ENCODE results near the gene TMEM59.

TMEM59 gene

DNA sequence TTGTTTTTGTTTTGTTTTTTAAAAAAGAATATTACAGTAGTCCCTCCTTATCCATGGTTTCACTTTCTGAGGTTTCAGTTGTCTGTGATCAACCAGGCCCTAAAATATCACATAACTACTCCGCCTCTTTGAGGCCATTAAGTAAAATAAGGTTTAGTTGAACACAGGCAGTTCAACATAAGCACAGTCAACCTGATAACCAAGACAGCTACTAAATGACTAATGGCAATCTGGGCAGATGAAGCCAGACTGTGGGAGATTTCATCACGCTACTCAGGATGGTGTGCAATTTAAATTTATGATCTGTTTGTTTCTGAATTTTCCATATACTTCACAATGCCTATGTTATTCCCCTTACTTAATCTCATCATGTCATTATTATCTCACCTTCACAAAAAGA, 65.1 kb downstream of the TMEM59 start:
- H3K4me1 ChIP-seq (ENCODE audit: control insufficient read depth, low read length): no peaks in the 10 kb centered on the region
- no peaks in the 10 kb centered on the region for H3F3A ChIP-seq (ENCODE audit: control insufficient read depth, insufficient read depth)
- H3K4me2 ChIP-seq (ENCODE audit: low read length): no peak overlapping the region
- no peaks in the 10 kb centered on the region for H4K20me1 ChIP-seq (ENCODE audit: control insufficient read depth, insufficient read depth, low read depth, low read length)
- H3K79me2 ChIP-seq (ENCODE audit: control insufficient read depth, low read length): no peaks in the 10 kb centered on the region
- no peak overlapping the region for H3K27ac ChIP-seq (ENCODE audit: low read depth, low read length)
- peaks cover 11% of the 10 kb centered on the region for H3K9me3 ChIP-seq (ENCODE audit: control insufficient read depth, insufficient read depth, low read length)
- no peaks in the 10 kb centered on the region for H3K27me3 ChIP-seq (ENCODE audit: control insufficient read depth, low read length)
- H3K36me3 ChIP-seq (ENCODE audit: control insufficient read depth, low read length): no peaks in the 10 kb centered on the region
- H3K9me2 ChIP-seq (replicated peaks; ENCODE audit: control insufficient read depth, low read length): no peaks in the 10 kb centered on the region
- H3K4me3 ChIP-seq (ENCODE audit: low read length): no peak overlapping the region
- TF ChIP-seq EZH2phosphoT487 (IDR thresholded peaks at IDR 0.05; ENCODE audit: borderline replicate concordance, low read length): no peak
- no peak for TF ChIP-seq CTCF (IDR thresholded peaks at IDR 0.05; ENCODE audit: low read depth, low read length, poor library complexity, severe bottlenecking)

DNA sequence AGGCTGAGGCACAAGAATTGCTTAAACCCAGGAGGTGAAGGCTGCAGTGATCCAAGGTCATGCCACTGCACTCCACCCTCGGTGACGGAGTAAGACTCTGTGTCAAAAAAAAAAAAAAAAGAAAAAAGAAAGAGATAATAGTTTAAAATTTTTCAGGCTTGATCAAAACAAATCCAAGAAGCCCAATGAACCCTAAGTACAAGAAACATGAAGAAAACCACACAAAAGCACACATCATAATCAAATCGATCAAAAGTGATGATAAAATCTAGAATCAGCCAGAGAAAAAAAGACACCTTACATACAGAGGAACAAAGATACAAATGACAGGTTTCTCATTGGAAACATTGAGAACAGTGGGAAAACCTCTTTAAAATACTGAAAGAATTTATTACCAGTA, 66.5 kb downstream of the TMEM59 start:
- Histone ChIP-seq H3K4me3 (ENCODE audit: low read length) (no peak overlapping the region), H3K4me1 (ENCODE audit: control insufficient read depth, low read length) (no peaks in the 10 kb centered on the region), H3K9me3 (ENCODE audit: control insufficient read depth, insufficient read depth, low read length) (no peaks in the 10 kb centered on the region; the same call in 1 of the 2 replicates), H3K27me3 (ENCODE audit: control insufficient read depth, low read length) (no peaks in the 10 kb centered on the region), H3K79me2 (ENCODE audit: control insufficient read depth, low read length) (no peaks in the 10 kb centered on the region), H4K20me1 (ENCODE audit: control insufficient read depth, insufficient read depth, low read depth, low read length) (no peaks in the 10 kb centered on the region), H3K27ac (ENCODE audit: low read depth, low read length) (no peak overlapping the region), H3F3A (ENCODE audit: control insufficient read depth, insufficient read depth) (no peaks in the 10 kb centered on the region), H3K4me2 (ENCODE audit: low read length) (no peak overlapping the region), H3K36me3 (ENCODE audit: control insufficient read depth, low read length) (no peaks in the 10 kb centered on the region), H3K9me2 (replicated peaks; ENCODE audit: control insufficient read depth, low read length) (no peaks in the 10 kb centered on the region)
- TF ChIP-seq CTCF (IDR thresholded peaks at IDR 0.05; ENCODE audit: low read depth, low read length, poor library complexity, severe bottlenecking) (no peak), EZH2phosphoT487 (IDR thresholded peaks at IDR 0.05; ENCODE audit: borderline replicate concordance, low read length) (no peak)

- Histone ChIP-seq H3F3A (ENCODE audit: control insufficient read depth, insufficient read depth) (no peaks in the 10 kb centered on the region), H3K79me2 (ENCODE audit: control insufficient read depth, low read length) (no peaks in the 10 kb centered on the region), H3K27ac (ENCODE audit: low read depth, low read length) (no peak overlapping the region), H3K9me3 (ENCODE audit: control insufficient read depth, insufficient read depth, low read length) (no peaks in the 10 kb centered on the region), H3K4me2 (ENCODE audit: low read length) (no peak overlapping the region), H3K4me1 (ENCODE audit: control insufficient read depth, low read length) (no peaks in the 10 kb centered on the region), H3K36me3 (ENCODE audit: control insufficient read depth, low read length) (no peaks in the 10 kb centered on the region), H3K27me3 (ENCODE audit: control insufficient read depth, low read length) (no peaks in the 10 kb centered on the region), H3K4me3 (ENCODE audit: low read length) (no peak overlapping the region), H3K9me2 (replicated peaks; ENCODE audit: control insufficient read depth, low read length) (no peaks in the 10 kb centered on the region), H4K20me1 (ENCODE audit: control insufficient read depth, insufficient read depth, low read depth, low read length) (no peaks in the 10 kb centered on the region; the same call in 1 of the 2 replicates)
- TF ChIP-seq CTCF (IDR thresholded peaks at IDR 0.05; ENCODE audit: low read depth, low read length, poor library complexity, severe bottlenecking) (no peak), EZH2phosphoT487 (IDR thresholded peaks at IDR 0.05; ENCODE audit: borderline replicate concordance, low read length) (no peak)
These were observed 68.3 kb downstream of the TMEM59 start for GRCh38 chr1:53984726-53985125.

DNA sequence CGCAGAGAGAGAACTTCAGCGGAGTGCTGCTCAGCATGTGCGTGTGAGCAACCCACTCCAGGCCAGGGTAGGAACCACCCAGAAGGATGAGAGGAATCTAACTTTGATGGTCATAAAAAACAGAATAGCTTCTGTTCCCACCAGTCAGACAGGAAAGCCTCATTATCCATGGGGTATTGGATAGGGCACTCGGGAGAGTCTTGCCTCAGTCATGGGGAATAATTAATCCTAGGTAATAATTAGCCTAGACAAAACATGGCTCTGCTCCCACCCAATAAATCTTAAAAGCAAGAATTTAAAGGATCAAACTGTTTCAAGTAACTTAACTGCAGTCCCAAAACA, 70.3 kb downstream of the TMEM59 start:
- Histone ChIP-seq H3F3A (ENCODE audit: control insufficient read depth, insufficient read depth) (no peaks in the 10 kb centered on the region), H3K4me2 (ENCODE audit: low read length) (no peak overlapping the region), H3K27ac (ENCODE audit: low read depth, low read length) (no peak overlapping the region), H4K20me1 (ENCODE audit: control insufficient read depth, insufficient read depth, low read depth, low read length) (no peaks in the 10 kb centered on the region; the same call in 1 of the 2 replicates), H3K9me2 (replicated peaks; ENCODE audit: control insufficient read depth, low read length) (no peaks in the 10 kb centered on the region), H3K27me3 (ENCODE audit: control insufficient read depth, low read length) (no peaks in the 10 kb centered on the region), H3K4me1 (ENCODE audit: control insufficient read depth, low read length) (no peaks in the 10 kb centered on the region), H3K4me3 (ENCODE audit: low read length) (no peak overlapping the region), H3K79me2 (ENCODE audit: control insufficient read depth, low read length) (no peaks in the 10 kb centered on the region), H3K9me3 (ENCODE audit: control insufficient read depth, insufficient read depth, low read length) (no peaks in the 10 kb centered on the region), H3K36me3 (ENCODE audit: control insufficient read depth, low read length) (no peaks in the 10 kb centered on the region)
- TF ChIP-seq EZH2phosphoT487 (IDR thresholded peaks at IDR 0.05; ENCODE audit: borderline replicate concordance, low read length): no peak
- TF ChIP-seq CTCF (IDR thresholded peaks at IDR 0.05; ENCODE audit: low read depth, low read length, poor library complexity, severe bottlenecking): no peak
